Measurements from ENCODE around the gene TUT7.

- no peak for TF ChIP-seq POLR2A (IDR thresholded peaks at IDR 0.05)
- TF ChIP-seq, protein P1, sequence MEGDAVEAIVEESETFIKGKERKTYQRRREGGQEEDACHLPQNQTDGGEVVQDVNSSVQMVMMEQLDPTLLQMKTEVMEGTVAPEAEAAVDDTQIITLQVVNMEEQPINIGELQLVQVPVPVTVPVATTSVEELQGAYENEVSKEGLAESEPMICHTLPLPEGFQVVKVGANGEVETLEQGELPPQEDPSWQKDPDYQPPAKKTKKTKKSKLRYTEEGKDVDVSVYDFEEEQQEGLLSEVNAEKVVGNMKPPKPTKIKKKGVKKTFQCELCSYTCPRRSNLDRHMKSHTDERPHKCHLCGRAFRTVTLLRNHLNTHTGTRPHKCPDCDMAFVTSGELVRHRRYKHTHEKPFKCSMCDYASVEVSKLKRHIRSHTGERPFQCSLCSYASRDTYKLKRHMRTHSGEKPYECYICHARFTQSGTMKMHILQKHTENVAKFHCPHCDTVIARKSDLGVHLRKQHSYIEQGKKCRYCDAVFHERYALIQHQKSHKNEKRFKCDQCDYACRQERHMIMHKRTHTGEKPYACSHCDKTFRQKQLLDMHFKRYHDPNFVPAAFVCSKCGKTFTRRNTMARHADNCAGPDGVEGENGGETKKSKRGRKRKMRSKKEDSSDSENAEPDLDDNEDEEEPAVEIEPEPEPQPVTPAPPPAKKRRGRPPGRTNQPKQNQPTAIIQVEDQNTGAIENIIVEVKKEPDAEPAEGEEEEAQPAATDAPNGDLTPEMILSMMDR (IDR thresholded peaks at IDR 0.05): no peak
These were observed 97.6 kb downstream of the TUT7 start for GRCh38 chr9:86256653-86257052.
